GM13976 (cell line): ENCODE measurements around the gene COMMD1.

Experiments used
- DNase-seq: peaks from one replicate; pipeline ENCODE4 v3.0.0; 2012; ENCODE audit warnings: low spot score
- in situ Hi-C: fragments of 300-500 bp; cut with MboI; formaldehyde crosslinking; loops from one replicate; pipeline ENCODE4 v1.12.0; 2022; ENCODE audit warnings: low sequenced_read_pairs, mixed read lengths, inconsistent platforms; ENCODE audit not compliant: unreplicated experiment
- TF ChIP-seq, protein P1 (sequence below): IDR thresholded peaks from 2 replicates; pipeline ENCODE4 v1.5.1; 2012; ENCODE audit warnings: borderline replicate concordance, mild to moderate bottlenecking; ENCODE audit not compliant: insufficient read depth; ENCODE audit errors: extremely low read depth, missing control alignments, control extremely low read depth

COMMD1 gene

DNA sequence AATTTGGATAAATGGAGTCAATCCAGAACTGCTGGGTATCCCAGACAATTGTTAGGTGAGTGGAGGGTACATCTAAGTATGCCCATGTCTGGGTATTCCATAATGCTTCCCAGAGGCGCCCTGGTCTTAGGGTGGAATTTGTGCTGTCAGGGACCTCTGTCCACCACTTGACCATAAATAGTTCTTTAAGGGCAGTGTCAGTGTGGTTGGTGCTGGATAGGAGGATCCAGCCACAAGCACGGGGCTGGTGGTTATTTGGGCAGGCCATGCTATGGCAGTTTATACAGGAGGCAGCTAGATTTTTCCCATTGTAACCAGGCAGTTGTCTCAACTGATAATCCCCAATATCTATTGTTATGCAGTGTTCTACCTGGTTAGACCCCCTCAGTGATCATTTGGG is 186.0 kb downstream of the COMMD1 start:
- TF ChIP-seq, protein P1, sequence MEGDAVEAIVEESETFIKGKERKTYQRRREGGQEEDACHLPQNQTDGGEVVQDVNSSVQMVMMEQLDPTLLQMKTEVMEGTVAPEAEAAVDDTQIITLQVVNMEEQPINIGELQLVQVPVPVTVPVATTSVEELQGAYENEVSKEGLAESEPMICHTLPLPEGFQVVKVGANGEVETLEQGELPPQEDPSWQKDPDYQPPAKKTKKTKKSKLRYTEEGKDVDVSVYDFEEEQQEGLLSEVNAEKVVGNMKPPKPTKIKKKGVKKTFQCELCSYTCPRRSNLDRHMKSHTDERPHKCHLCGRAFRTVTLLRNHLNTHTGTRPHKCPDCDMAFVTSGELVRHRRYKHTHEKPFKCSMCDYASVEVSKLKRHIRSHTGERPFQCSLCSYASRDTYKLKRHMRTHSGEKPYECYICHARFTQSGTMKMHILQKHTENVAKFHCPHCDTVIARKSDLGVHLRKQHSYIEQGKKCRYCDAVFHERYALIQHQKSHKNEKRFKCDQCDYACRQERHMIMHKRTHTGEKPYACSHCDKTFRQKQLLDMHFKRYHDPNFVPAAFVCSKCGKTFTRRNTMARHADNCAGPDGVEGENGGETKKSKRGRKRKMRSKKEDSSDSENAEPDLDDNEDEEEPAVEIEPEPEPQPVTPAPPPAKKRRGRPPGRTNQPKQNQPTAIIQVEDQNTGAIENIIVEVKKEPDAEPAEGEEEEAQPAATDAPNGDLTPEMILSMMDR, result no peak
- in situ Hi-C loops, result no loop called here
- no peak for DNase-seq

DNA sequence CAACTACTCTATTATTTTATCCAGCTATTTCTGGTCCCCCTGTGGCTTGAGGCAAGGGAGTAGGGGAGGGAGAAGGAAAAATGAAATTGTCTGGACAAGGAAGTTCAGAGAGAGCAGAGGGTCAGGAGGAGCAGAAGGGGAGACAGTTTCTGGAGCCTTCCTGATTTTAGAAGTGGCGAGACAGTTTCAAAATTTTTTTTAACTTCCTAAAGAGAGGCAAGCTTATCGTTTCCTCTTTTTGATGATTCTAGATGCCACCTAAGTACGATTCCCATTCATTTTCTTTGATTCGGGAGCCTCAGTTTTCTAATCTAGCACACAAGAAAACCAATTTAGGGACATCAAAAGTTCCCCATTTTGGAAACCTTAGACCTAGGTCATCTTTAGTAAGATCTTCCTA is 193.6 kb downstream of the COMMD1 start:
- DNase-seq, result no peak
- TF ChIP-seq, protein P1, result no peak

DNA sequence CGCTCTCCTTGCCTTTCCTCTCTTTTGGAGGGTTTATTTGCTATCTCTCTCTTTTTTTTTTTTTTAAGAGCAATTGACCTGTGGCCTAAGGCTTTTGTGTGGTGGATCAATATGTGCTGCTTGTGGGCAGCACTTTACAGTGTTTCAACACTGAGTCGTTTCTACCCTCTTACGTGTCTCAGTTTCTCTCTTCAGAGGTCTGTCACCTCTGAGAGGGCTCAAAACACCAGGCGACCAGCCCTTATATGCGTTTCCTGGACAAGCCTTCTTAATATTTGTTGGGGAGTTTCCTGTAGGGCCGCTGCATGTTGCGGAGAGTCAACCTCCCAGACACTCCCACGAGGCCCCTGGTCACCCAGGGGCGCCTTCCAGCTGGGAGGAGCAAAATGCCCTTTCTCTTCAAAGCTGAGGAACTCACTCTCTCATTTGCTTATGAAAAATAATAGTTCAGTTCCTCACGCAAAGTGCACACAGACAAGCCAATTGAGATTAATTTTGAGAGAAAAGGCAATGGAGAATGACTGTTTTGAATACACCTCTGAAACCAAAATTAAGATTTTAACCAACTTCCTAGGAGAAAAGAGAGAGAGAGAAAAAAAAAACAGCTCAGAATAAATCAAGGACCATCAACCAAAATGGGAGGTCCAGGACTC is 194.2 kb downstream of the COMMD1 start:
- TF ChIP-seq, protein P1, result no peak
- peak; percentile 51 for DNase-seq
- in situ Hi-C loops, result no loop called here

More for the DNA sequence above, 193.6 kb downstream of the COMMD1 start:
- in situ Hi-C loops, result no loop called here

DNA sequence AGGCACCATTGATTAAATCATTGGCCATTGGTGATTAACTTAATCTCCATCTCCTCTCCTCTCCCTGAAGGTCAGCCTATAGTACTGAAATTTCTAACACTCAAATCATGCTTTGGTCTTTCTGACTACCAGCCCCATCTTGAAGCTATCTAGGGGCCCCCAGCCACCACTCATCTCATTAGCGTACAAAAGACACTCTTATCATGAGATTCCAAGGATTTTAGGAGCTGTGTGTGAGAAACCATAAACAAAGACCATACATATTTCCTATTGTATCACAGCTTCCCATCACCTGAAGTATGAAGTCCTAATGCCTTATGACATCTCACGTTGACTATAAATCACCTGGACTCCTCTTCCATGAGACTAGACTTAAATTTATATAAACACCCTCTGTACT is 196.4 kb downstream of the COMMD1 start:
- no peak for DNase-seq
- TF ChIP-seq, protein P1, result no peak
- in situ Hi-C loops, result no loop called here

DNA sequence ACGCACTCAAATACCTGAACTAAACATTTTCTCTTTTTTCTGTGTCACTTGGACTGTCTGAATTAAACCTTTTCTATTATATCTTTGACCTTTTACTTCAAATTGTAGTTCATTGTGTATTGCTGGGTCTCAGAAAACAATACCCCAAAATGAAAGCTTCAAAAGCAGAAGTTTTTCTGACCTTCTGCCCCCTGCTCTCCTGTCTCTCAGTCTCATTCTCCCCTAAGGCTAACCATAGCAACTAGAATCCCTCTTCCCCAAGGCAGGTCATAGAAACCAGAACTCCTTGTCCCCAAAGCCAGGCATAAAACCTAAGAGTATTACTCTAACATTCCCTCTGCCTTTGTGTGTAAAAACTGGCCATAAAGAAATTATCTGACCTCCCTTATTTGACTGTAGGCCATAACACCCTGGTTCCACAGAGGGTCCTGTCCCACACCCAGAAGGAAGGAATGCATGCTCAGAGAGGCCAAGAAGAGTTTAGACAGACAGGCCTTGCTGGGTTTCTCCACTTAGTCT is 197.0 kb downstream of the COMMD1 start:
- DNase-seq, result no peak
- in situ Hi-C loops, result no loop called here
- TF ChIP-seq, protein P1, result no peak

DNA sequence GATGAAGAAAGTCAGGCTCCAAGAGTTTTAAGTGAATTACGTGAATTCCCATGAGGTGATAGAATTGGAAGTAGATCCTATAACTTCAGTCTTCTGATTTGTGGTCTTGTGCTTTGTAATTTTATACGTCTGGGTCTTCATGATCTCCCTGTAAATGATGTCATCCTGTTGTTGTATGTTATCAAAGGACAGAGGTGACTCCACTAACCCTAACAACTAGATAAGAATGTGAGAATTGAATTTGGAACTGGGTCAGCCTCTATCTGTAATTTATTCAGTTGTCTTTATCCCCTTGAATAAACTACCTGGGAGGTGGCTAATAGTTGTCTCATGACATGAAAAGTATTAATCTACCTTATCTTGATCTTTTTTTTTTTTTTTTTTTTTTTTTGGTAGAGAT is 204.1 kb downstream of the COMMD1 start:
- TF ChIP-seq, protein P1, result no peak
- in situ Hi-C loops, result no loop called here
- no peak for DNase-seq
